HepG2 (cell line): Measurements from ENCODE around the gene PHRF1. TPM values are rescaled to one million over a fixed set of nuclear protein-coding genes. Genes with fewer than 3 reads are reported as not detected.

ENCODE experiments used
- BCL6 ChIP-seq: IDR thresholded peaks from 2 replicates; pipeline ENCODE4 v1.6.1; 2016; ENCODE audit warnings: missing genetic modification reagents, missing compliant biosample characterization
- DR1 ChIP-seq: sonication (generic); formaldehyde crosslinking; IDR thresholded peaks from 2 replicates; pipeline ENCODE4 v1.8.0; 2021; ENCODE audit warnings: mild to moderate bottlenecking, missing genetic modification reagents, inconsistent platforms
- FOXK2 ChIP-seq: fragments of 450-650 bp; IDR thresholded peaks from 2 replicates; pipeline ENCODE4 v1.6.1; 2016
- HNRNPLL ChIP-seq: fragments of 200-400 bp; formaldehyde crosslinking; IDR thresholded peaks from 2 replicates; pipeline ENCODE4 v1.6.1; 2017; ENCODE audit warnings: mild to moderate bottlenecking, low read depth, low read length; ENCODE audit not compliant: poor library complexity, severe bottlenecking
- KDM4B ChIP-seq: sonication (generic); formaldehyde crosslinking; IDR thresholded peaks from 2 replicates; pipeline ENCODE4 v1.4.0; 2020; ENCODE audit warnings: missing genetic modification reagents
- MED1 ChIP-seq: sonication (generic); formaldehyde crosslinking; IDR thresholded peaks from 2 replicates; pipeline ENCODE4 v1.4.0; 2020; ENCODE audit warnings: missing genetic modification reagents
- PAX8 ChIP-seq: sonication (generic); formaldehyde crosslinking; IDR thresholded peaks from 2 replicates; pipeline ENCODE4 v1.8.0; 2022; ENCODE audit warnings: mild to moderate bottlenecking, missing genetic modification reagents, borderline replicate concordance
- THAP7 ChIP-seq: sonication (generic); formaldehyde crosslinking; IDR thresholded peaks from 2 replicates; pipeline ENCODE4 v1.8.1; 2023; ENCODE audit warnings: mild to moderate bottlenecking, missing genetic modification reagents
- ZMYM2 ChIP-seq: sonication (generic); formaldehyde crosslinking; IDR thresholded peaks from 2 replicates; pipeline ENCODE4 v1.8.0; 2022; ENCODE audit warnings: mild to moderate bottlenecking, missing genetic modification reagents
- ZNF263 ChIP-seq: sonication (generic); formaldehyde crosslinking; IDR thresholded peaks from 2 replicates; pipeline ENCODE4 v1.4.0; 2020; ENCODE audit warnings: missing genetic modification reagents
- ZNF296 ChIP-seq: sonication (generic); formaldehyde crosslinking; conservative IDR thresholded peaks from 2 replicates; pipeline ENCODE4 v1.5.0; 2020; ENCODE audit warnings: mild to moderate bottlenecking, missing genetic modification reagents
- ZNF432 ChIP-seq: sonication (generic); formaldehyde crosslinking; IDR thresholded peaks from 2 replicates; pipeline ENCODE4 v1.5.0; 2020; ENCODE audit warnings: missing genetic modification reagents, mild to moderate bottlenecking, borderline replicate concordance
- ZNF441 ChIP-seq: sonication (generic); formaldehyde crosslinking; IDR thresholded peaks from 2 replicates; pipeline ENCODE4 v1.7.0; 2021; ENCODE audit warnings: missing genetic modification reagents, borderline replicate concordance
- ZNF552 ChIP-seq: sonication (generic); formaldehyde crosslinking; IDR thresholded peaks from 2 replicates; pipeline ENCODE4 v1.9.0; 2022; ENCODE audit warnings: missing genetic modification reagents, mild to moderate bottlenecking, borderline replicate concordance
- ZNF781 ChIP-seq: sonication (generic); formaldehyde crosslinking; IDR thresholded peaks from 2 replicates; pipeline ENCODE4 v1.5.1; 2020; ENCODE audit warnings: borderline replicate concordance, mild to moderate bottlenecking, missing genetic modification reagents; ENCODE audit errors: not compliant biosample characterization
- ZNF850 ChIP-seq: sonication (generic); formaldehyde crosslinking; conservative IDR thresholded peaks from 2 replicates; pipeline ENCODE4 v1.9.0; 2021; ENCODE audit warnings: mild to moderate bottlenecking, missing genetic modification reagents
- polyA plus RNA-seq, 8 experiments: library from polyadenylated mRNA; depleted of rRNA in 3 of 8; stranded (reverse) in 7 of 8; unstranded in 1 of 8; fragments of >200 nt; fragmentation: Illumina TruSeq in 4 of 8; extraction: Trizol in 4 of 8; gene quantifications; 2 replicates each; pipeline versions ENCODE4 v1.2.1 to v1.2.3, GENCODE V29; 2011 to 2016; ENCODE audit warnings: low read depth in 4 of 8, missing spikeins in 1 of 8, mixed read lengths in 1 of 8; ENCODE audit not compliant: insufficient read depth in 1 of 8
- total RNA-seq, 5 experiments: library from RNA; depleted of rRNA; stranded (reverse); fragments of >200 nt; fragmentation: Illumina TruSeq; extraction: Trizol; gene quantifications; 2 replicates each; pipeline ENCODE4 v1.2.3, GENCODE V29; 2016; ENCODE audit warnings: low read depth in 1 of 5
- TF ChIP-seq, protein P1 (sequence below): sonication (generic); formaldehyde crosslinking; IDR thresholded peaks from 2 replicates; pipeline ENCODE4 v1.4.0; 2020; ENCODE audit warnings: missing genetic modification reagents

The PHRF1 gene
- total and polyA plus RNA-seq, 2 of the 13 experiments (the other 11 are each of a cell fraction or from before 2014, with no cell fraction given): 8.2 to 16.7 TPM

DNA sequence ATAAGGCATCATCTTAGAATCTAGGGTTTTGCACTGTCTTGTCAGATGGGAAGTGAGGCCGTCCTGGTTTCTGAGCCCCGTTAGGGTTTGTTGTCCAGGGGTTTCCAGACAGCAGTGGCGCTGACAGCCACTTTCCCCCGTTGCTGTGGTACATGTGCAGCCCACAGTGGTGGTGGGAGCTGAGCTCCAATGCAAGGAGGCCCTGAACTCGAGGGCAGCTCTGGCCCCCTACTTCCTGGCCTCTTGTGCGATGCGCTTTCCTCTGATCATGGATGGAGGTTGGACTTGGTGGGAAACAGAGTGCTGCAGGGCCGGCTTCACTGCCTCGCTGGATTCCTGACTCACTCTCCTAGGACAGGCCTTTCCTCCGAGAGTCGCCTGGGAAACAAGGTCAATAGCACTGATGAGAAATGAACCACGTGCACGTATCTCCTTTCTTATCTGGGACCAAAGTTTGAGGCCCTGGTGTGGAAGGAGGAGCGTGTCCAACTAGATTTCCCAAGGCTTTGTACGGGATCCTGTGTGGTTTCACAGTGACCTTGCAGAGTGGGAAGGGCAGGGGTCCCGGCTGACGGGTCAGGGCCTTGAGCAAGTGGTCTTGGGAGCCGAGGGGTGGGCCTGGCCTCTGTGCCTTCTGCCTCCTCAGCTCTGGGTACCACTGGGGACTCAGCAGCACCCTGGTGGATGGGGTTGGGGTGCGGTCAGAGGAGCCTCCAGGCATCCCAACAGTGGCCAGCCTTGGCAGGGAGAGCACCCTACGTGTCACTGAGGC lies 3.7 kb downstream of the PHRF1 start (continued):
- no peak for TF ChIP-seq KDM4B (CRISPR knock-in tag)
- no peak for TF ChIP-seq HNRNPLL
- TF ChIP-seq MED1 (CRISPR knock-in tag): peak; percentile 75
- TF ChIP-seq, protein P1, sequence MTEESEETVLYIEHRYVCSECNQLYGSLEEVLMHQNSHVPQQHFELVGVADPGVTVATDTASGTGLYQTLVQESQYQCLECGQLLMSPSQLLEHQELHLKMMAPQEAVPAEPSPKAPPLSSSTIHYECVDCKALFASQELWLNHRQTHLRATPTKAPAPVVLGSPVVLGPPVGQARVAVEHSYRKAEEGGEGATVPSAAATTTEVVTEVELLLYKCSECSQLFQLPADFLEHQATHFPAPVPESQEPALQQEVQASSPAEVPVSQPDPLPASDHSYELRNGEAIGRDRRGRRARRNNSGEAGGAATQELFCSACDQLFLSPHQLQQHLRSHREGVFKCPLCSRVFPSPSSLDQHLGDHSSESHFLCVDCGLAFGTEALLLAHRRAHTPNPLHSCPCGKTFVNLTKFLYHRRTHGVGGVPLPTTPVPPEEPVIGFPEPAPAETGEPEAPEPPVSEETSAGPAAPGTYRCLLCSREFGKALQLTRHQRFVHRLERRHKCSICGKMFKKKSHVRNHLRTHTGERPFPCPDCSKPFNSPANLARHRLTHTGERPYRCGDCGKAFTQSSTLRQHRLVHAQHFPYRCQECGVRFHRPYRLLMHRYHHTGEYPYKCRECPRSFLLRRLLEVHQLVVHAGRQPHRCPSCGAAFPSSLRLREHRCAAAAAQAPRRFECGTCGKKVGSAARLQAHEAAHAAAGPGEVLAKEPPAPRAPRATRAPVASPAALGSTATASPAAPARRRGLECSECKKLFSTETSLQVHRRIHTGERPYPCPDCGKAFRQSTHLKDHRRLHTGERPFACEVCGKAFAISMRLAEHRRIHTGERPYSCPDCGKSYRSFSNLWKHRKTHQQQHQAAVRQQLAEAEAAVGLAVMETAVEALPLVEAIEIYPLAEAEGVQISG (CRISPR knock-in tag): peak; percentile 59; the same call in 1 of the 2 replicates
- no peak for TF ChIP-seq ZNF850 (CRISPR knock-in tag)
- TF ChIP-seq ZNF441 (CRISPR knock-in tag): peak; percentile 26; the same call in 1 of the 2 replicates
- no peak for TF ChIP-seq ZNF552 (CRISPR knock-in tag)
- peak; percentile 76 for TF ChIP-seq ZMYM2
- TF ChIP-seq ZNF296: no peak
- no peak for TF ChIP-seq DR1
- no peak for TF ChIP-seq ZNF432 (CRISPR knock-in tag)
- peak; percentile 36 for TF ChIP-seq BCL6 (CRISPR knock-in tag)
- no peak for TF ChIP-seq THAP7 (CRISPR knock-in tag)
- peak; percentile 50; the same call in 1 of the 2 replicates for TF ChIP-seq FOXK2
- no peak for TF ChIP-seq PAX8 (CRISPR knock-in tag)
- peak; percentile 46; the same call in 1 of the 2 replicates for TF ChIP-seq ZNF263 (CRISPR knock-in tag)
- peak; percentile 53 for TF ChIP-seq ZNF781 (CRISPR knock-in tag)
- TF ChIP-seq, all 625 proteins: peak for 117
